ENCODE measurements around the gene CPA1.

The CPA1 gene

GRCh38 chr7:130421684-130422083 lies 41.4 kb downstream of the CPA1 start:
- TF ChIP-seq CTCF (IDR thresholded peaks at IDR 0.05; ENCODE audit: low read depth, low read length, missing control alignments): no peak
- H3K4me3 ChIP-seq (ENCODE audit: low read depth, low read length): no peak overlapping the region
- no peak for DNase-seq (ENCODE audit: low read depth)

GRCh38 chr7:130423501-130424037 lies 43.3 kb downstream of the CPA1 start:
- no peak for DNase-seq (ENCODE audit: low read depth)
- TF ChIP-seq CTCF (IDR thresholded peaks at IDR 0.05; ENCODE audit: low read depth, low read length, missing control alignments): no peak
- no peak overlapping the region for H3K4me3 ChIP-seq (ENCODE audit: low read depth, low read length)

GRCh38 chr7:130425796-130426195 lies 45.5 kb downstream of the CPA1 start:
- no peak for TF ChIP-seq CTCF (IDR thresholded peaks at IDR 0.05; ENCODE audit: low read depth, low read length, missing control alignments)
- no peak for DNase-seq (ENCODE audit: low read depth)
- no peak overlapping the region for H3K4me3 ChIP-seq (ENCODE audit: low read depth, low read length)

GRCh38 chr7:130426564-130426963 lies 46.3 kb downstream of the CPA1 start:
- H3K4me3 ChIP-seq (ENCODE audit: low read depth, low read length): no peak overlapping the region
- no peak for DNase-seq (ENCODE audit: low read depth)
- no peak for TF ChIP-seq CTCF (IDR thresholded peaks at IDR 0.05; ENCODE audit: low read depth, low read length, missing control alignments)

GRCh38 chr7:130429019-130429418 lies 48.7 kb downstream of the CPA1 start:
- TF ChIP-seq CTCF (IDR thresholded peaks at IDR 0.05; ENCODE audit: low read depth, low read length, missing control alignments): no peak
- no peak overlapping the region for H3K4me3 ChIP-seq (ENCODE audit: low read depth, low read length)
- no peak for DNase-seq (ENCODE audit: low read depth)

- DNase-seq (ENCODE audit: low read depth): no peak
- H3K4me3 ChIP-seq (ENCODE audit: low read depth, low read length): no peak overlapping the region
- TF ChIP-seq CTCF (IDR thresholded peaks at IDR 0.05; ENCODE audit: low read depth, low read length, missing control alignments): no peak
Measured at GRCh38 chr7:130430115-130430514, 49.8 kb downstream of the CPA1 start.

GRCh38 chr7:130430841-130431666 lies 50.8 kb downstream of the CPA1 start:
- DNase-seq (ENCODE audit: low read depth): no peak
- no peak overlapping the region for H3K4me3 ChIP-seq (ENCODE audit: low read depth, low read length)
- no peak for TF ChIP-seq CTCF (IDR thresholded peaks at IDR 0.05; ENCODE audit: low read depth, low read length, missing control alignments)
